ENCODE results near the gene ANKRD27.

GRCh38 chr19:32674931-32675719, at the start of gene ANKRD27:
- TF ChIP-seq POLR2A (IDR thresholded peaks at IDR 0.05) (no peak), POLR2AphosphoS5 (IDR thresholded peaks at IDR 0.05) (no peak)

All from suprapubic skin (tissue), 4 donors.